Measurements from ENCODE around the gene LAMC3.

- TF ChIP-seq POLR2A (IDR thresholded peaks at IDR 0.05) (no peak), CTCF (IDR thresholded peaks at IDR 0.05) (no peak), POLR2AphosphoS5 (IDR thresholded peaks at IDR 0.05) (no peak)
Observed at GRCh38 chr9:131015876-131016397, 7.0 kb downstream of the LAMC3 start.

All from prostate gland (tissue), 2 donors.